ENCODE results near the gene FHIT.
"Not testable (repeated sequence)": the region's sequence is repeated elsewhere in the genome, so short reads cannot be mapped to it uniquely, and the experiment has no call there.

The FHIT gene

GRCh38 chr3:61226166-61226686, 25.0 kb downstream of the FHIT start:
- no peak for DNase-seq (ENCODE audit: low spot score)

- DNase-seq (ENCODE audit: low spot score), result no peak
These were observed 26.4 kb downstream of the FHIT start for GRCh38 chr3:61224823-61225222.

- no peak for DNase-seq (ENCODE audit: low spot score)
These were observed 27.8 kb downstream of the FHIT start for GRCh38 chr3:61223451-61223850.

- no peak for DNase-seq (ENCODE audit: low spot score)
These were observed 28.8 kb downstream of the FHIT start for GRCh38 chr3:61222467-61222866.

DNA sequence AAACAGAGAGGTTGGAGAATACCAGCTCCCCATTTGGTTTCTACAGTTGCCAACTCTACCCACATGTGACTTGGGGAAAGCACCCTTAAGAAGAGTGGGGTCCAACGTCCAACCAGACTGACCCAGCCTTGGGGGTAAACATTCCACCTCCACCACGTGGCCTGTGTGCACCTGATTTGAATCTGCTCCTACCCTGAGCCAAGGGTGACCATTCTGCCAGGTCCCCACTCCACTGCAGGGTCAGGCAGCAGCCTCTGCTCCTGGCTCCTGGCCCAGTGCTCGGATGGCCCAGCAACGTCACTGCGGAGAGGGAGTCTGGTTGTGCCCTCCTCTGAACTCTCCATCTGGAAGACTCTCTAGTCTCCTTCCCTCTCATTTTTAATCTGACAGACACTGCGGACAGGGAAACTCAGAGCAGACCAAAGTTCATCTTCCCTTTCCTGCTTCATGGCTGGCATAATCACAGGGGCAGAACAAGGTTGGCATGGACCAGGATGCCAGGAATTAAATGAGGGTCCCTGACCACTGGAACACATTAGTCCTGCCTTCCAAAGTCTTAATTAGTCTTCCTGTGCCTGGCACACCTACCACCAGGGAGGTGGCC, 29.4 kb downstream of the FHIT start:
- DNase-seq (ENCODE audit: low spot score), result no peak

- no peak for DNase-seq (ENCODE audit: low spot score)
These were observed 32.7 kb downstream of the FHIT start for GRCh38 chr3:61218504-61218903.

- DNase-seq (ENCODE audit: low spot score), result not testable (repeated sequence)
These were observed 35.1 kb downstream of the FHIT start for GRCh38 chr3:61216171-61216570.

DNA sequence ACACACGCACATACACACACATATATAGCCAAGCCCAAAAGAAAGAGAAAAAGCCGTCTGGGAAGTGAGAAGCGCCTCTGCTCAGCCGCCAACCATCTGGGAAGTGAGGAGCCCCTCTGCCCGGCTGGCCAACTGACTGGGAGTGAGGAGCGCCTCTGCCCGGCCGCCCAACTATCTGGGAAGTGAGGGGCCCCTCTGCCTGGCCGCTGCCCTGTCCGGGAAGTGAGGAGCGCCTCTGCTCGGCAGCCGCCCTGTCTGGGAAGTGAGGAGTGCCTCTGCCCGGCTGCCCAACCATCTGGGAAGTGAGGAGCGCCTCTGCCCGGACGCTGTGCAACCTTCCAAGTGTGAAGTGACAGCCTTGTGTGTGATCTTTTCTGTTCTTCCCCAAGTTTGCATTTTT, 49.2 kb downstream of the FHIT start:
- no peak for DNase-seq (ENCODE audit: low spot score)

DNA sequence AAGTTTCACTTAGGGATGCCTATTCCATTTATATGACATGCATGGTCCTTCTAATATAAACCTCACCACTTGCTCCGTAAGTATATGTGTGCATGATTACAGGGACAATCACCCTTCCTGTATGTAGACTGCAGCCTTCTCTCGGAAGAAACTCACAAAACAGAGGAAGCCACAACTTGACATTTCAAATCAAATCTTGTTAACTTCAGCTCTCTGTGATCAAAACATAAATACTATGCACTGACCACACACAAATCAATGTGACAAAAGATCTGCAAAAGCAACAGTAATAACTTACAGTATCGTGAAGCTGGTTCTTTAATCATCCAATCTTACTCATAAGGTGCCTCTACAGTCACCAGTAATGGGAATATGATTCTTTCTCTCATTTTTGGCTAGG, 50.2 kb downstream of the FHIT start:
- no peak for DNase-seq (ENCODE audit: low spot score)

- DNase-seq (ENCODE audit: low spot score), result no peak
These were observed 51.0 kb downstream of the FHIT start for GRCh38 chr3:61200270-61200669.

- DNase-seq (ENCODE audit: low spot score), result no peak
These were observed 51.4 kb downstream of the FHIT start for GRCh38 chr3:61199843-61200242.

DNA sequence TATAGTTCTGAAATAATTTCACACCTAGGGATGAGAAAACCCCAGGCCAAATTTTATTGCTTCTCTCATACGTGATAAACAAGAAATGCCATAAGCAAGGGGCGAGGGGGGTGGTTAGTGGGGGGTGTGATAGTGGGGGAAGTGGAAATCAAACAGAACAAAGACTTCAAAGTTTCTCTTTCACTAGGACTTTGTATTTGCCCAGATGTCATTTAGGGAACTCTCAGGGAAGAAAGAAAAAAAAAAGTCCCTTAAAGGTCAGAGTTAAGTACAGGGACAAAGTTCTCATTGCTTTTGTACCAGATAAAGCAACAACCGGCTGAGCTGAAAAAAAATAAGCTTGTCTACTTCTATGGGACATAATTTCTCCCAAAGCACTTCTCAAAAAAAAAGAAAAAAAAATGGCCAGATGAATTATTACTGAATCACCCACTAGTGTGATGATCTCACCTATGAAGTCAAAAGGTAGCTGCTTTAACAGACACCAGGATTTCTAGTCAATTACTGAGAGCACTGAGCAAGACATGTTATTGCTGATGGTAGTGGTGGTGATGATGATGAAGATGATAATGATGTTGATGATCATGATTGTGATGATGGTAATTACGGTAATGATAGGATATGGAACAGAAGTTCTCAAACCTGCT, 56.2 kb downstream of the FHIT start:
- DNase-seq (ENCODE audit: low spot score), result no peak

GRCh38 chr3:61192222-61192621, 59.0 kb downstream of the FHIT start:
- DNase-seq (ENCODE audit: low spot score), result no peak

GRCh38 chr3:61190205-61190604, 61.0 kb downstream of the FHIT start:
- DNase-seq (ENCODE audit: low spot score), result not testable (repeated sequence)

- no peak for DNase-seq (ENCODE audit: low spot score)
These were observed 65.2 kb downstream of the FHIT start for GRCh38 chr3:61186030-61186429.

DNA sequence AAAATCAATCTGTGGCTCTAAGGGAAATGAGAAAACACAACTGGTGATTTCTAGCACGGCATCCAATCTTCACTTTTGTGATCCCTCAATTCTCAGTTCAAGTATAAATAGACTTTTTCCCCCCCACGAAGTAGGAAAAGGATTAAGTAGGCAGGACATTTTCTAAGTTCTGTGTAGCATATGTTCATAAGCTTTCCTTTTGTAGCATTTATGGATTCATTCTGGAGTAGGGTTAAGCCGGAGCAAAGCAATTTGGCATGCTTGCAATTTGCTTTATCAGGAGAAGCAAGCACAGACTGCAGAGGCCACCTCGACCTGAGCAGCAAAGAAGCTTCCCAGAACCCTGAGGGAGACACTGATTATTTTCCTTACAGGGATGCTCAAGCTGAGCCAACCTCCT, 66.3 kb downstream of the FHIT start:
- DNase-seq (ENCODE audit: low spot score), result no peak

- DNase-seq (ENCODE audit: low spot score), result no peak
These were observed 68.6 kb downstream of the FHIT start for GRCh38 chr3:61182662-61183061.

DNA sequence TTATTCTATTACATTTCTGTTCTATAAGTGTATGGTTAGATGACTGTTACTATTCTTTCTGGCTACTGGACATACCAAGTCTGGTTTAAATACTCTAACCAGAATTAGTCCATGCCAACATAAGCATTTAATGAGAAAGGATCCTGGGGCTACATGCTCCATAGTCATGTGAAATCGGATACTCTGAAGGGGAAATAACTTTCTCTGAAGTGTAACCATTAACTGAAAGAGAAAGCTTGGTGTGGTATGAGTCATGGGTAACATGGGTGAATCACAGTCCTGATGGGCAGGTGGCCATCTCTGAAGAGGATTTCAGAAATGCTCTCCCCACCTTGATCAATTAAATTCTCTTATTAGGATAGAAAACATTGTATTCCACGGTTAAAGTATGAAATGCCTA, 69.4 kb downstream of the FHIT start:
- no peak for DNase-seq (ENCODE audit: low spot score)

DNA sequence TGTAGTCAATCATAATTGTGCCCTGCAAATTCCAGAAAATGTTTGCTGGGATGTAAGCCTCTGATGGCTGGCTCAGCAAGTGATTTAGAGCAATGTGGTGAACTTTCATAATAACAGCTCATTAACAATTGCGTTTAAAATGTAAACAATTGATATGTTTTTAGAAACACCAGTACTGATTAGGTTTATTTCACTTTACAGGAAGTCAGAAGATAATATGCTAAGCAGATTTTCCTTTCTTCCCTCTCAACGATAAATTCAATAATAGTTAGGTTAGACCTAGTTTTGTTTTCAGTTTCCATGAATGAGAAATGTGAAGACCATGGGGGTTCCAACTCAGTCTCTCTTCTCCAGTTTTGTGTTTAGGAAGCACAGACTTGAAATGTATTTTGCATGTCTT, 71.0 kb downstream of the FHIT start:
- no peak for DNase-seq (ENCODE audit: low spot score)

GRCh38 chr3:61178167-61178566, 73.1 kb downstream of the FHIT start:
- DNase-seq (ENCODE audit: low spot score), result no peak

DNA sequence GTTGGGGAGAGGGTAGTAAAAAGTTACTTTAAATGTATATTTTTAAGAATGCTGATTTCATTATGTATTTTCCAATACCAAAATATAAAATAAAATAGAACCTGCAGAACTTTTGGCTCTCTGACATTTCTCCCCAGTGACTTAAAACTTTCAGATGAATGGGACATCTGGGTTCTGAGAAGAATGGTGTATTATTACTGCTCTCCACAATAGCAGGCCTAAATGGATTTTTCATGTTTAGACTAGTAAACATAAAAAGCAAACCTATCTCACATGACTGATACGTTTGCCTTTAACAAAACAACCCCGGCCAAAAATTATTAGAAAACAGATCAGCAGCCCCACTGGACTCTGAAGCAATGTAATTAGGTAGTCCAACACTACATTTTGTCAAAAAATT, 73.8 kb downstream of the FHIT start:
- DNase-seq (ENCODE audit: low spot score), result peak; percentile 40

DNA sequence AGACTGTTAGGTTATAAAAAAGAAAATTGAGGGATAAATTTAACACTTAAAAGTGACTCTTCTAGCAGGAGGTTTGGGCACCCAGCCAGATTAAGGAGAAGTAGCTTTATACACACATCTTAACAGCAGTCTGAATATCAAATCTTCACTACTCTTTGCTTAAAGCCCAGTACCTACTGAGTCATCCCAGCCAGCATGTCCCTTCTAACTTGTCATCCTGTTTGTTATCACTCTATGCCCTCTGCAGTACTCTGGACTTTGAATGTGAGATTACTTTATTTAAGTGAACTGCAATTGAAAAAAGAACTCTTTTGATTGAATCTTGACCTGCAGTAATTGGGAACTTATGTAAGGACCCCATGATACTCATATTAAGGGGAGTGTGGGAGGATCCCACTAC, 77.6 kb downstream of the FHIT start:
- no peak for DNase-seq (ENCODE audit: low spot score)

GRCh38 chr3:61172684-61173083, 78.6 kb downstream of the FHIT start:
- no peak for DNase-seq (ENCODE audit: low spot score)

- no peak for DNase-seq (ENCODE audit: low spot score)
These were observed 79.0 kb downstream of the FHIT start for GRCh38 chr3:61172203-61172602.

All from globus pallidus (tissue), 1 donor.